Measurements from ENCODE around the gene SPHK2.

GRCh38 chr19:48637948-48638830 is 18.9 kb downstream of the SPHK2 start:
- TF ChIP-seq YY1 (IDR thresholded peaks at IDR 0.05; ENCODE audit: low read depth) (no peak), REST (IDR thresholded peaks at IDR 0.05; ENCODE audit: low read depth, low read length) (peak; percentile 24; the same call in 1 of the 2 replicates), POLR2AphosphoS5 (IDR thresholded peaks at IDR 0.05; ENCODE audit: low read depth, low read length) (peak; percentile 69; the same call in 1 of the 2 replicates), EP300 (IDR thresholded peaks at IDR 0.05; ENCODE audit: borderline replicate concordance in 1 of 2, low read depth in 1 of 2, low read length in 1 of 2) (0 out of 4 replicates have a peak, but pooled peaks of 1 of the 2 experiments have one; percentile 13), CTCF (IDR thresholded peaks at IDR 0.05) (peak; percentile 44), TEAD4 (IDR thresholded peaks at IDR 0.05; ENCODE audit: borderline replicate concordance, insufficient read depth) (no peak), FOXM1 (IDR thresholded peaks at IDR 0.05; ENCODE audit: low read depth) (no peak), MEF2A (IDR thresholded peaks at IDR 0.05; ENCODE audit: borderline replicate concordance, low read depth) (no peak), GABPA (IDR thresholded peaks at IDR 0.05; ENCODE audit: low read depth) (no peak)

All from SK-N-SH (cell line).